OCI-LY3 (cell line): ENCODE measurements around the gene SYT4.

Experiments
- CTCF ChIP-seq: fragments of 200-600, 300-600 bp; sonication (generic); IDR thresholded peaks from 2 replicates; pipeline ENCODE4 v1.5.1; 2014; ENCODE audit warnings: antibody characterized with exemption, low read length, low read depth
- EZH2phosphoT487 ChIP-seq: fragments of 200-600 bp; shearing (Covaris generic); IDR thresholded peaks from 2 replicates; pipeline ENCODE4 v1.6.1; 2018; ENCODE audit warnings: antibody characterized with exemption, mixed run types, low read depth

DNA sequence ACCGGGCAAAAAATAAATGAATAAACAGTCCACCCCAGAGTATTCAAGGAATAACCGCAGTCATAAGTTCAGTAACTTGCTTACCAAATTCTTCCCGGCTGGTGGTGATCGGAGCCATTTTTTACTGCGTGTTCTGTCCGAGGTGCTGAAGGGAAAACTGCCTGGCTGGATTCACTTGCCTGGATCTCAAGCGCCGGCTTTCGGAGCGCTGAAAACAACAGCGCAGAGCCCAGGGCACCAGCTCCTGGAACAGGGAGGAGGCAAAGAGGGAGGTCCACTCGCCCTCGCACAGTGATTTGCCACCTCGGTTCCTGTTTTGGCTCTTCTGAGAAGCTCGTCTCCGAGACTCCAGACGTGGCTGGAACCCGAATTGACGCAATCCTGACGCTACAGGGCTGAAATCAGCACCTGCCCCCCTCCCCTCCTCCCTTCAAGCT lies at the start of gene SYT4:
- TF ChIP-seq CTCF (no peak), EZH2phosphoT487 (no peak)
